GM19035 (cell line): ENCODE results near the gene ASPDH.
"Not testable (repeated sequence)": the region's sequence is repeated elsewhere in the genome, so short reads cannot be mapped to it uniquely, and the experiment has no call there.

ENCODE experiments used
- ATAC-seq: cut with Tn5 transposase; IDR thresholded peaks from one replicate; pipeline ENCODE4 v1.9.1; 2021; ENCODE audit not compliant: unreplicated experiment

ASPDH gene

DNA sequence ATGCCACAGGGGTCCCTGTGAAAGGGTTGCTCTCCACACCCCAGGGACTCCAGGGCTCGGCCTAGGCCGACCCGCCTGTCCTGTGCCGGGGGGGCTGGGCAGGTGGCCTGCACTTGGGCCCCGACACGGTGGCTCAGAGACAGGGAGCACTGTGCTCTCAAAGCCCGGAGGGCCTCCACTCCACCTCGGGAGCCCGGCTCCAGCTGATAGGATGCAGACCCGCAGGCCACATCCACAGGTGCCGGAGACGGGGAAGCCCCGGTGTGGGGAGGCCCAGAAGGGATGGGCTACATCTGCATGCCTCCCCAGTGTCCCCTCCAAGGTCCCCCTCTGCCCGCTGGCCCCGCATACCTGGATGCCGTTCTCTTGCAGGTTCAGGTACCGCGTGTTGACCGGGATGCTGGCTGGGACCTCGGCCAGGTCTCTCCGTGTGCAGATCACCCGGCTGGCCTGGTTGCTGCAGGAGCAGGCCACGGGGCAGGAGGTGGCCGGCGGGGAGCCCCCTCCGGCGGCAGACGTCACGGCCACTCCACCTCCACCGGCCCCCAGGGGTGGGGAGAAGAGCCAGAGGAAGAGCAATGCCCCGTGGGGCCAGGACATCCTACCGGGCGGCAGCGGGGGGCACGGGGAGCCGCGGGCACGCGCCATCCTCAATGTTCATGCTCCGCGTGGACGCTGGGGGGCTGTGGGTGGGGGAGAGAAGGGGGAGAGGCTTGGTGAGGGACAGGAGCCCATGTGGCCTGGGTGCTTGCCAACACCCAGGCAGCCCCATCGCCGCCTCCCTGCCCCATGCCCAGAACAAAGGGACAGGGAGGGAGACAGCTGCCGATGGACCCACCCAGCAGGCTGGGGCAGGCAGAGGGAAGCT, 34.7 kb upstream of the ASPDH start:
- ATAC-seq: no peak

GRCh38 chr19:50547385-50548190, 33.9 kb upstream of the ASPDH start:
- no peak for ATAC-seq

DNA sequence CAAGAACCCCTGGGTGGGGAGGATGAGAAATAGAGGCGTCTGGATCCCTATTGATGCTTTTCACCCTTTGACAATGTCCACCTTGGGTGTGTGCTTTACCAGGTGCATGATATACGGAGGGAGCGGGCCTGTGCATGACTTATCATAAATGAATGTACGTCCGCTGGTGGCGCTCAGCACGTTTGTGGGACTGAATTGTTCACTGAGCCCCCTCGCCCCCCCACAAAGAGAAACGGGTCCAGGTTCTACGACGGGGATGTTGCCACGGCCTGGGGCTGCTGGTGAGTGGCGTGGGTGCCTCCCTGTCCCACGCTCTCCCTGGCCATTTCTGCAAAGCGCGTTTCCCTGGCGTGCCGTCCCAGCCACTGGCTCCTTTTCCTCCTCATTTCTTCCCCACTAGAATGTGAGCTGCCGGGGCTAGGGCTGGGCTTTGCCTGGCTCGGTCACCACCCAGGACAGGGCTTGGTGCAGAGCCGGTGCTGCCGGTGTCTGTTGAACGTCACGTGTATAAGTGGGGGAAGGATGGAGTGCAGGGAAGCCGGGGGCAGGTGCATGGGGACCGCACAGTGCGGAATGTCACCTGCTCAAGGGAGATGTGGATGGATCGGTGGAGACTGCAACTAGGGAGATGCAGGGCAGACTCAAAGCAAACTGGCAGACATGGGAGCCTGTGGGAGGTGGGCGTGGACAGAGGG, 33.0 kb upstream of the ASPDH start:
- ATAC-seq: no peak

- no peak for ATAC-seq
Measured at GRCh38 chr19:50542943-50543342, 29.2 kb upstream of the ASPDH start.

- ATAC-seq: no peak
Measured at GRCh38 chr19:50537769-50538230, 24.1 kb upstream of the ASPDH start.

GRCh38 chr19:50537306-50537685, 23.6 kb upstream of the ASPDH start:
- no peak for ATAC-seq

DNA sequence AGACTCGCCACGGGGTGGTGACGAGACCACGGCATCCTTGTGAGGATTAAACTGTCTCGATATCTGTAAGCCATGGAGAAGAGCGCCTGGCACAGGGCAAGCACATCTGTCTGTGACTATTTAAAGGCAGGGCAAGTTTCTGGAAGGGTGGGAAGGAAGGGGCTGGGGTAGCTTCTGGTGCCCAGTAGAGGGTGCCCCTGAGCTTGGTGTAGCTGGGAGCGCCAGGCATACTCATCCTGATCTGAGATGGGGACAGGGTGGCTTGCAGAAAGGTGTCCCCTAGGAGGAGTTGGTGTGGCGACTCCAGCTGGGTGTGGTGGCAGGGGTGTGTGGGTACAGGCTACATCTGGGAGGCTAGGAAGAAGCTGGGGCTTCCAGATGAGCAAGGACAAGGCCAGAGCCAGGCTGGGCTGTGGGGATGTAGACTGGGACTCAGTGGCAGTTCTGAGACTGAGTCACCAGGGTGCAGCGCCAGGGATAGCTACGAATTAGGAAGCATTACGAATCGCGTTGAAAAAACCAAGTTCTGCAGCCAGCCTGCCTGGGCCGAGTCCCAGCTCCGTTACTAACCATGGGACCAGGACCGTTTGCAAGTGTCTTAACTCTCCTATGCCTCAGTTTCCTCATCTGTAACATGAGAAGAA, 23.1 kb upstream of the ASPDH start:
- no peak for ATAC-seq

GRCh38 chr19:50535672-50536187, 22.0 kb upstream of the ASPDH start:
- ATAC-seq: no peak

GRCh38 chr19:50534478-50534877, 20.8 kb upstream of the ASPDH start:
- no peak for ATAC-seq

DNA sequence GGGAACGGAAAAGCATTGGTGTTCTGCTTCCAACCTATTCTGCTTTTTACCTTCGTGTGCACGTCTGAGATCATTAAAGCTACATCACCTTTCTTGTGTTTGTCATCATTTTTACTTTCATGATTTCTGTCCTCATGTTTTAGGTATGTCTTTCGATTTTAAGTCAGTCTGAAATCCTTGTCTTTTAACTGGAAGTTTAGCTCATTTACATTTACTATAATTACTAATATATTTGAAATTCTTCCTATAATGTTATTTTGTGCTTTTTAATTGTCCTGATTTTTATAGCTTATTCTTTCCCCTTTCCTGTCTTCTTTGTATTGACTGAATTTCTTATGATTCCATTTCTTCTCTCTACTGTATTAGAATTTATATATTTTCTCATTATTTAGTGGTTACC, 19.2 kb upstream of the ASPDH start:
- no peak for ATAC-seq

- ATAC-seq: no peak
Measured at GRCh38 chr19:50531171-50531612, 17.5 kb upstream of the ASPDH start.

DNA sequence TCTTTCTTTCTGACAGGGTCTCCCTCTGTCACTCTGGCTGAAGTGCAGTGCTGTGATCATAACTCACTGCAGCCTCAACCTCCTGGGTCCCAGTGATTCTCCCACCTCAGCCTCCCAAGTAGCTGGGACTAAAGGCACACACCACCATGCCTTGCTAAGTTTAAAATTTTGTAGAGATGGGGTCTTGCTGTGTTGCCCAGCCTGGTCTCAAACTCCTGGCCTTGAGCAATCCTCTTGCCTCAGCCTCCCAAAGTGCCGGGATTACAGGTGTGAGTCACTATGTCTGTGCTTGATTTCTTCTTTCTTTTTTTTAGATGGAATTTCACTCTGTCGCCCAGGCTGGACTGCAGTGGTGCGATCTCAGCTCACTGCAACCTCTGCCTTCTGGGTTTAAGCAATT, 14.3 kb upstream of the ASPDH start:
- not testable (repeated sequence) for ATAC-seq

DNA sequence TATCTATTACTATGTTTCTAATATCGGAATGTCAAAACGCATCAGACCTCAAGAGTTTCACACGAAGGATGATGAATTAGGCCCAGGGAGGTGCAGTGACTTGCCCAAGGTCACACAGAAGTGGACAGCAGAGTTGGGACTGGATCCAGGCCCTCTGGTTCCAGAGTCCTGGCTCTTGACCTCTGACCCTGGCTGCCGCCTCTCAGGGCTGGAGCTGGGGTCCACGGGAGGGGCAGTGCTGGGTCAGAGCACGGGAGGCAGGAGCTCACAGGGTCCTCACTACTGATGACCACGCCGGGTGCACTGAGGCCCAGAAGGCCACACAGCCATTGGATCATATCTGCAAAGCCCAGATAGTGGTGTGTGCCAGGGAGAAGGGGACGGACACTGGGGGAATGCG, 9.2 kb upstream of the ASPDH start:
- no peak for ATAC-seq

GRCh38 chr19:50520822-50521465, 7.2 kb upstream of the ASPDH start:
- ATAC-seq: no peak

DNA sequence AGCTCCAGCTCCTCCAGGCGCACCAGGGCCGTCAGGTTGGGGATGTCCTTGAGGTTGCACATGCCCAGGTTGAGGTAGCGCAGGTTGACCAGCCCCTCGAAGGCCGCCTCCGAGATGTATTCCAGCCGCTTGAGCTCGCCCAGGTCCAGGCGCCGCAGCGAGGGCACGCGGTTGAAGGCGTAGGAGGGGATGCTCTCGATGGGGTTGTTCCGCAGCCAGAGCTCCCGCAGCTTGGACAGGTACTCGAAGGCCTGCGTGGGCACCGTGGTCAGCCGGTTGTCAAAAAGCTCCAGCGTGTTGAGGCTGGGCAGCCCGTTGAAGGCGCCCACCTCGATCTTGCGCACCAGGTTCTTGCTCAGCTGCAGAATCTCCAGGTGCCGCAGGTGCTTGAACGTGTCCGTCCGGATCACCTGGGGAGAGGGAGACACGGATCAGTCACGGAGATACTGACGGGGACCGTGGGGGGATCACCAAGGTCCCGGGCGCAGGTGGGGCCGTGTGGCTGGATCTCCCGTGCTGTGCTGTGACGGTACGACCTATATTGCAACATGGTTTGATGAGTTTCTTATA, 5.4 kb upstream of the ASPDH start:
- ATAC-seq: no peak

- ATAC-seq: no peak
Measured at GRCh38 chr19:50518091-50519005, 4.6 kb upstream of the ASPDH start.

DNA sequence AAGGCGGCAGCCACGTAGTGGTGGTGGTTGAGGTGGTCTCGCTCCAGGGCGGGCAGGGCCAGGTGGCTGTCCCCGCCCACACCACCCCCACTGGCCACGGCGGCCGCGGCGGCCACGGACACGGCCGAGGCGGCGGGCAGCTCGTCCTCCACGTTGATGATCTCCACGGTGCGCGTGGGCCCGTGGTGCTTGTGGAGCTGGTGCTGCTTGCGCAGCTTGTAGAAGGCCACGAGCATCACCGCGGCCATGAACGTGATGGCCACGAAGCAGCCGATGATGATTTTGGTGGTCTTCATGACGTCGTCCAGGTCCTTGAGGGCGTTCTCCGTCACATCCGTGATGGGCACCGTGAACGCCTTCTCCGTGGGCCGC, 4.0 kb upstream of the ASPDH start:
- ATAC-seq: no peak

GRCh38 chr19:50516964-50517703, 3.4 kb upstream of the ASPDH start:
- no peak for ATAC-seq
